Activated CD4-positive, alpha-beta memory T cell treated with anti-CD3 and anti-CD28 coated beads, Interleukin-2, amount 10 ng/mL, durations not matched to agents 7 days and 5 days (primary cell): ENCODE results near the gene PSMG4. TPM values are rescaled to one million over a fixed set of nuclear protein-coding genes. Genes with fewer than 3 reads are reported as not detected.

Source experiments
- CTCF ChIA-PET: fragments of 350-600 bp; sonication (Branson Sonifier 250); formaldehyde crosslinking; loops from one replicate; lab custom pipeline; 2021; ENCODE audit warnings: antibody characterized with exemption, inconsistent platforms; lab: Charles Lee
- POLR2A ChIA-PET: fragments of 350-600 bp; sonication (Branson Sonifier 250); formaldehyde crosslinking; loops from one replicate; lab custom pipeline; 2021; ENCODE audit warnings: antibody characterized with exemption; lab: Charles Lee
- DNase-seq: peaks from one replicate; pipeline ENCODE4 v3.0.0-alpha.2; 2020
- H3K27ac Mint-ChIP-seq: one replicate; pipeline ENCODE4 v1.8.0; 2021; ENCODE audit warnings: mild to moderate bottlenecking, mixed read lengths
- H3K27me3 Mint-ChIP-seq: one replicate; pipeline ENCODE4 v1.8.0; 2021; ENCODE audit warnings: mixed read lengths
- H3K36me3 Mint-ChIP-seq: one replicate; pipeline ENCODE4 v1.8.0; 2021; ENCODE audit warnings: low read depth, mixed read lengths
- H3K4me1 Mint-ChIP-seq: one replicate; pipeline ENCODE4 v1.8.0; 2021; ENCODE audit warnings: mixed read lengths
- H3K4me3 Mint-ChIP-seq: one replicate; pipeline ENCODE4 v1.8.0; 2021; ENCODE audit warnings: mild to moderate bottlenecking, mixed read lengths
- H3K9me3 Mint-ChIP-seq: one replicate; pipeline ENCODE4 v1.8.0; 2021; ENCODE audit warnings: mixed read lengths
- total RNA-seq, 2 experiments: library from RNA; stranded (reverse); gene quantifications; one replicate each; pipeline ENCODE4 v1.2.3, GENCODE V29; 2021

PSMG4 gene
- total RNA-seq, 2 experiments from 2014 or later, result 19.8 to 21.4 TPM

GRCh38 chr6:3312604-3313231 is 54.0 kb downstream of the PSMG4 start:
- POLR2A ChIA-PET, result no interaction called here
- H3K27ac Mint-ChIP-seq, result no peak overlapping the region
- H3K27me3 Mint-ChIP-seq, result peaks cover 7% of the 10 kb centered on the region
- no peak for DNase-seq
- H3K36me3 Mint-ChIP-seq, result no peaks in the 10 kb centered on the region
- peaks cover 2% of the 10 kb centered on the region for H3K4me1 Mint-ChIP-seq
- H3K4me3 Mint-ChIP-seq, result no peak overlapping the region
- CTCF ChIA-PET, result no interaction called here
- no peaks in the 10 kb centered on the region for H3K9me3 Mint-ChIP-seq

- peaks cover 17% of the 10 kb centered on the region for H3K4me1 Mint-ChIP-seq
- ChIA-PET CTCF (no interaction called here), POLR2A (no interaction called here)
- DNase-seq, result no peak
- no peaks in the 10 kb centered on the region for H3K36me3 Mint-ChIP-seq
- no peak overlapping the region for H3K27ac Mint-ChIP-seq
- no peak overlapping the region for H3K4me3 Mint-ChIP-seq
- peaks cover 18% of the 10 kb centered on the region for H3K27me3 Mint-ChIP-seq
- no peaks in the 10 kb centered on the region for H3K9me3 Mint-ChIP-seq
Observed at GRCh38 chr6:3314176-3314575, 55.4 kb downstream of the PSMG4 start.

DNA sequence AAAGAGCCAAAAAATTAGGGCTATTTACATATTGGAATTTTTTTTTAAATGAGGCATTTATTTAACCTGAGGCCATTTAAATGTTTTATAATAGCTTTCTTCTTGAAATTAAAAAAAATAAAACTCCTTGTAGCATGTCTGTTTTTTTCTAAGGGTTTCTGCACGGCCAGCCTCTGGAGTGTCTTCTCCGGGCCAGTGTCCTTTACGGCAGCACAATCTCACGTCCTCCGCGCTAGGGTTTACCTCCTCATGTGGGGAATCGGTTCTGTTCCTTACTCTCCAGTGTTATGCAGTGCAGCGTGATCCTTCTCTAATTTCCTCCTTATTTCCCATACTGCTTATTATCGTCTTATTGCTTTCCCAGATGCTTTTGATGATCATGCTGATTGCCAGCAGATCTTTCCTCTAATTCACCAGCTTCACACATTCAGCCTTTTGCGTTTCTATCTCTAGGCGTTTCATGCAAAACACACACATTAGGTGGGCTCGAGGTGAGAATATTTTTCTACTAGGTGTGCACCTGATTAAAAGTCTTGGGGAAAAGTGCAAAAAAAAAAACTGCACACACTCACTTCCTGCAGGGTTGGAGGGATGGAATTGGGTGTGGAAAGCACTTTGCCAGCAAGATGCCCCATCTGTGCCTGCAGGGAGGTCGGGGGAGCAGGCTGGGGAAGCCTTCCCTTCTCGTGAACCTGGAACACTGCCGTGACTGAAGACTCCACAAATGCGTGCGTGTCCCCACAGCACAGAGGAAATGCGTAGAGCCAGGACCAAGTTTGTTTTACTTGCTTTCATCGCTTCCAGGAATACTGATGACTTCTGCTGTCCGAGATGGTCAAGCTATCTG is 56.1 kb downstream of the PSMG4 start:
- H3K9me3 Mint-ChIP-seq, result no peaks in the 10 kb centered on the region
- no peak overlapping the region for H3K27ac Mint-ChIP-seq
- DNase-seq, result no peak
- peaks cover 18% of the 10 kb centered on the region for H3K27me3 Mint-ChIP-seq
- ChIA-PET CTCF (no interaction called here), POLR2A (no interaction called here)
- H3K36me3 Mint-ChIP-seq, result no peaks in the 10 kb centered on the region
- H3K4me1 Mint-ChIP-seq, result peaks cover 18% of the 10 kb centered on the region
- H3K4me3 Mint-ChIP-seq, result no peak overlapping the region

DNA sequence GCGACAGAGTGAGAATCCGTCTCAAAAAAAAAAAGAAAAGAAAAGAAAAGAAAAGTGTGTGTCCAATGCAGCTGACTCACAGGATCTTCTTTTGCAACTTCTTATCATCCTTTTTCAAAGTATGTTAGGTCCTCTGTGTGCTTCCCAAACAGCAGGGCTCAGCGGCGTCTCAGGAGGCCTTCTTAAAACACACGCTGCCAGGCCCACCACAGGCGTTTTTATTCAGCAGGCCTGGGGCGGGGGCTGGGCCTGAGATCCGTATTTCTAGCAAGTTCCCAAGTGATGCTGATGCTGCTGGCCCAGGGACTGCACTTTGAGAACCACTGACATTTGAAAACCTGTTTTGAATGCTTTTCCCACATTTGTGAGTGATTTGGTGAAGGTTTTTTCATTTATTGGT is 57.1 kb downstream of the PSMG4 start:
- DNase-seq, result no peak
- Mint-ChIP-seq H3K9me3 (no peaks in the 10 kb centered on the region), H3K36me3 (no peaks in the 10 kb centered on the region), H3K27me3 (peaks cover 18% of the 10 kb centered on the region), H3K27ac (no peak overlapping the region), H3K4me3 (no peak overlapping the region), H3K4me1 (peaks cover 18% of the 10 kb centered on the region)
- ChIA-PET POLR2A (no interaction called here), CTCF (no interaction called here)

- no peak overlapping the region for H3K27ac Mint-ChIP-seq
- DNase-seq, result no peak
- H3K4me1 Mint-ChIP-seq, result peaks cover 18% of the 10 kb centered on the region
- H3K9me3 Mint-ChIP-seq, result no peaks in the 10 kb centered on the region
- POLR2A ChIA-PET, result no interaction called here
- peaks cover 18% of the 10 kb centered on the region for H3K27me3 Mint-ChIP-seq
- H3K36me3 Mint-ChIP-seq, result no peaks in the 10 kb centered on the region
- CTCF ChIA-PET, result no interaction called here
- H3K4me3 Mint-ChIP-seq, result no peak overlapping the region
Observed at GRCh38 chr6:3316331-3316730, 57.6 kb downstream of the PSMG4 start.

- Mint-ChIP-seq H3K27me3 (peaks cover 18% of the 10 kb centered on the region), H3K4me1 (peaks cover 18% of the 10 kb centered on the region), H3K9me3 (no peaks in the 10 kb centered on the region), H3K27ac (no peak overlapping the region), H3K36me3 (no peaks in the 10 kb centered on the region), H3K4me3 (no peak overlapping the region)
- ChIA-PET POLR2A (no interaction called here), CTCF (no interaction called here)
- no peak for DNase-seq
Observed at GRCh38 chr6:3316818-3317217, 58.1 kb downstream of the PSMG4 start.

Other genes starting within 250 kb of the PSMG4 start
- gene RIPK1, start 190.5 kb upstream of the PSMG4 start, total RNA-seq, result 10 to 100 TPM; 33.1 to 33.3 TPM
- 1 to 10 TPM; 7.3 to 9.2 TPM for gene BPHL, start 140.2 kb upstream of the PSMG4 start, total RNA-seq
- 1 to 10 TPM; 2.5 to 3.6 TPM for gene TUBB2A, start 101.4 kb upstream of the PSMG4 start, total RNA-seq
- not detected for gene TUBB2B, start 31.3 kb upstream of the PSMG4 start, total RNA-seq
- under 1 TPM; 0.75 to 0.83 TPM for gene SLC22A23, start 198.1 kb downstream of the PSMG4 start, total RNA-seq